ENCODE measurements around the gene SLC41A3.

DNA sequence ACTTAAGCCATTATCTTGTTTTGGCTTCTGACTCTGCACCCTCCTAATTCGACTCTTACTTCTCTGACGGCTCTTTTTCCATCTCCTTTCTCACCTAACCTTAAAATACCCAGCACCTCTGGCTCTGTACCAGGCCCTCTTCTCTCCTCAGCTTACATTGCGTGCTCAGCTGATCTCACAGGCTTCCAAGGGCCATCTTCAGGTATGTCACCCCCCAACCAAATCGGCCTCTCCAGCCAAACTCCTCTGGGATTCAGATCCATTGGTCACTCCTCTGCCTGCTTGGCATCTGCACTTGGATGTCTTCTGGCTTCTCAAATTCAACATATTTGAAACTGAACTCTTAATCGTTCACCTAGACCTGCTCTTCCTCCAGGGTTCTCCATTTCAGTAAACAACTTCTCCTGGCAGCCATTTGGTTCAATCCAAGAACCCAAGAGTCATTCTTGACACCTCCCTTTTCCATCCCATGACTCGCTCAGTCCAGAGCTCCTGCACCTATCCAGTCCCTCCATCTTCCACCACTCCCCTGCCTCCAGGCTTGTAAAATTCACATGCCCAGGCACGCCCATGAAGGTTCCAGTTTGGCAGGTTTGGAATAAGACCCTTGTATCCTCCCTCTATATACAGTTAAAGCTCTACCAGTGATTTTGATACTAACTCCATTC lies 35.2 kb upstream of the SLC41A3 start:
- TF ChIP-seq, protein P1, sequence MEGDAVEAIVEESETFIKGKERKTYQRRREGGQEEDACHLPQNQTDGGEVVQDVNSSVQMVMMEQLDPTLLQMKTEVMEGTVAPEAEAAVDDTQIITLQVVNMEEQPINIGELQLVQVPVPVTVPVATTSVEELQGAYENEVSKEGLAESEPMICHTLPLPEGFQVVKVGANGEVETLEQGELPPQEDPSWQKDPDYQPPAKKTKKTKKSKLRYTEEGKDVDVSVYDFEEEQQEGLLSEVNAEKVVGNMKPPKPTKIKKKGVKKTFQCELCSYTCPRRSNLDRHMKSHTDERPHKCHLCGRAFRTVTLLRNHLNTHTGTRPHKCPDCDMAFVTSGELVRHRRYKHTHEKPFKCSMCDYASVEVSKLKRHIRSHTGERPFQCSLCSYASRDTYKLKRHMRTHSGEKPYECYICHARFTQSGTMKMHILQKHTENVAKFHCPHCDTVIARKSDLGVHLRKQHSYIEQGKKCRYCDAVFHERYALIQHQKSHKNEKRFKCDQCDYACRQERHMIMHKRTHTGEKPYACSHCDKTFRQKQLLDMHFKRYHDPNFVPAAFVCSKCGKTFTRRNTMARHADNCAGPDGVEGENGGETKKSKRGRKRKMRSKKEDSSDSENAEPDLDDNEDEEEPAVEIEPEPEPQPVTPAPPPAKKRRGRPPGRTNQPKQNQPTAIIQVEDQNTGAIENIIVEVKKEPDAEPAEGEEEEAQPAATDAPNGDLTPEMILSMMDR (IDR thresholded peaks at IDR 0.05): no peak
- no peak for TF ChIP-seq EP300 (IDR thresholded peaks at IDR 0.05)

All from gastroesophageal sphincter (tissue), 3 donors.